Measurements from ENCODE around the gene GLUL. TPM values are rescaled to one million over a fixed set of nuclear protein-coding genes. Genes with fewer than 3 reads are reported as not detected.

Gene GLUL
- total RNA-seq, 1 experiment from 2014 or later, result 4.0 TPM

Other genes starting within 250 kb of the GLUL start
- gene TEDDM1, start 8.9 kb upstream of the GLUL start, total RNA-seq (2014; rRNA removed; shearing (Covaris generic)), result not detected in 2 replicates
- 0.02 TPM in 1 of 2 replicates, not detected in the other for gene RGSL1, start 58.4 kb upstream of the GLUL start, total RNA-seq (2014; rRNA removed; shearing (Covaris generic))
- gene RNASEL, start 197.5 kb upstream of the GLUL start, total RNA-seq (2014; rRNA removed; shearing (Covaris generic)), result 3.2 and 3.5 TPM in 2 replicates
- gene RGS16, start 212.6 kb upstream of the GLUL start, total RNA-seq (2014; rRNA removed; shearing (Covaris generic)), result not detected in 2 replicates